GM11168 (cell line): ENCODE data around the gene RTN4.
"Not testable (repeated sequence)": the region's sequence is repeated elsewhere in the genome, so short reads cannot be mapped to it uniquely, and the experiment has no call there.

Experiments used
- in situ Hi-C: fragments of 300-500 bp; cut with MboI; formaldehyde crosslinking; loops from one replicate; pipeline ENCODE4 v1.12.0; 2022; ENCODE audit warnings: low sequenced_read_pairs; ENCODE audit not compliant: unreplicated experiment

Gene RTN4

GRCh38 chr2:55073000-55073983 is 23.0 kb upstream of the RTN4 start:
- in situ Hi-C loops, result no loop called here

GRCh38 chr2:55063713-55064323 is 13.6 kb upstream of the RTN4 start:
- in situ Hi-C loops, result no loop called here

GRCh38 chr2:55063226-55063625 is 13.0 kb upstream of the RTN4 start:
- in situ Hi-C loops, result no loop called here

GRCh38 chr2:55062754-55063153 is 12.5 kb upstream of the RTN4 start:
- in situ Hi-C loops, result no loop called here

- in situ Hi-C loops, result no loop called here
These were observed 11.5 kb upstream of the RTN4 start for GRCh38 chr2:55061523-55062344.

GRCh38 chr2:55059793-55060192 is 9.5 kb upstream of the RTN4 start:
- in situ Hi-C loops, result no loop called here

GRCh38 chr2:55057474-55057873 is 7.2 kb upstream of the RTN4 start:
- in situ Hi-C loops, result no loop called here

- in situ Hi-C loops, result no loop called here
These were observed 5.8 kb upstream of the RTN4 start for GRCh38 chr2:55056024-55056521.

GRCh38 chr2:55054106-55054875 is 4.0 kb upstream of the RTN4 start:
- in situ Hi-C loops, result no loop called here

- in situ Hi-C loops, result not testable (repeated sequence)
These were observed 3.0 kb upstream of the RTN4 start for GRCh38 chr2:55053225-55053624.

- in situ Hi-C loops, result no loop called here
These were observed 2.1 kb upstream of the RTN4 start for GRCh38 chr2:55052129-55053061.

GRCh38 chr2:55051026-55051866 is 995 bp upstream of the RTN4 start:
- in situ Hi-C loops, result no loop called here

GRCh38 chr2:55049821-55050099 is 491 bp downstream of the RTN4 start:
- in situ Hi-C loops, result no loop called here

- in situ Hi-C loops, result no loop called here
These were observed 1.0 kb downstream of the RTN4 start for GRCh38 chr2:55049043-55049820.

GRCh38 chr2:55048508-55049042 is 1.7 kb downstream of the RTN4 start:
- in situ Hi-C loops, result no loop called here

GRCh38 chr2:55047677-55048299 is 2.5 kb downstream of the RTN4 start:
- in situ Hi-C loops, result no loop called here

- in situ Hi-C loops, result no loop called here
These were observed 4.5 kb downstream of the RTN4 start for GRCh38 chr2:55045780-55046179.
